Amygdala (tissue), 56 donors: ENCODE results near the gene ZC3H10.

Source experiments
- DNase-seq, 56 donors: peaks; one replicate each; lab custom pipeline; 2025; lab: John Stamatoyannopoulos, UW

Gene ZC3H10

GRCh38 chr12:56163533-56164344 lies 45.7 kb downstream of the ZC3H10 start:
- no peak for DNase-seq

- DNase-seq = no peak
Measured at GRCh38 chr12:56164345-56164729, 46.3 kb downstream of the ZC3H10 start.

- peak in 1 of 56 donors; percentile 11 for DNase-seq
Measured at GRCh38 chr12:56165369-56165768, 47.3 kb downstream of the ZC3H10 start.

GRCh38 chr12:56169229-56169759 lies 51.2 kb downstream of the ZC3H10 start:
- DNase-seq = no peak

GRCh38 chr12:56172839-56173238 lies 54.8 kb downstream of the ZC3H10 start:
- no peak for DNase-seq
